OCI-LY1 (cell line): Measurements from ENCODE around the gene UBA52.

ENCODE experiments used
- H2AFZ ChIP-seq: fragments of 200-600 bp; sonication (generic), shearing (Covaris generic); 2 replicates; pipeline ENCODE4 v1.6.0; 2014; ENCODE audit warnings: antibody characterized with exemption, mild to moderate bottlenecking, low read length
- H3F3A ChIP-seq: fragments of 200-600 bp; sonication (generic), shearing (Covaris generic); 2 replicates; pipeline ENCODE4 v1.6.0; 2014; ENCODE audit warnings: mild to moderate bottlenecking, antibody characterized with exemption, low read length, moderate library complexity; ENCODE audit not compliant: insufficient read depth
- H3K27ac ChIP-seq: fragments of 200-600 bp; sonication (generic); 2 replicates; pipeline ENCODE4 v1.5.1; 2014; ENCODE audit warnings: low read length, mixed run types, mild to moderate bottlenecking, low read depth; ENCODE audit not compliant: poor library complexity, severe bottlenecking
- H3K27me3 ChIP-seq: fragments of 200-600 bp; sonication (generic); 2 replicates; pipeline ENCODE4 v1.6.0; 2014; ENCODE audit warnings: antibody characterized with exemption, mild to moderate bottlenecking, low read length, moderate library complexity; ENCODE audit not compliant: insufficient read depth
- H3K36me3 ChIP-seq: fragments of 200-600 bp; sonication (generic); 2 replicates; pipeline ENCODE4 v1.6.1; 2014; ENCODE audit warnings: mild to moderate bottlenecking, antibody characterized with exemption, low read length, moderate library complexity, mixed read lengths; ENCODE audit not compliant: insufficient read depth
- H3K4me1 ChIP-seq: fragments of 200-600 bp; sonication (generic); 2 replicates; pipeline ENCODE4 v1.5.1; 2014; ENCODE audit warnings: mild to moderate bottlenecking, low read length, moderate library complexity; ENCODE audit not compliant: insufficient read depth, severe bottlenecking
- H3K4me2 ChIP-seq: fragments of 200-600 bp; sonication (generic), shearing (Covaris generic); 2 replicates; pipeline ENCODE4 v1.6.1; 2014; ENCODE audit warnings: low read length
- H3K4me3 ChIP-seq: fragments of 200-600 bp; sonication (generic); 2 replicates; pipeline ENCODE4 v1.5.1; 2014; ENCODE audit warnings: low read length, low read depth, mild to moderate bottlenecking, mixed read lengths; ENCODE audit not compliant: poor library complexity, severe bottlenecking
- H3K79me2 ChIP-seq: fragments of 200-600 bp; shearing (Covaris generic); 2 replicates; pipeline ENCODE4 v1.6.1; 2016; ENCODE audit warnings: mixed run types, low read length, mixed read lengths; ENCODE audit not compliant: insufficient read depth
- H3K9ac ChIP-seq: fragments of 200-600 bp; sonication (generic), shearing (Covaris generic); 2 replicates; pipeline ENCODE4 v1.6.1; 2014; ENCODE audit warnings: mild to moderate bottlenecking, low read length, mixed read lengths
- H3K9me2 ChIP-seq: fragments of 200-600 bp; sonication (generic), shearing (Covaris generic); 2 replicates; pipeline ENCODE4 v1.6.1; 2014; ENCODE audit warnings: low read depth, mild to moderate bottlenecking, low read length, mixed read lengths
- H3K9me3 ChIP-seq: fragments of 200-600 bp; shearing (Covaris generic); 2 replicates; pipeline ENCODE4 v1.6.1; 2014; ENCODE audit warnings: low read length, mixed read lengths
- H4K20me1 ChIP-seq: fragments of 200-600 bp; sonication (generic), shearing (Covaris generic); 2 replicates; pipeline ENCODE4 v1.6.0; 2016; ENCODE audit warnings: mild to moderate bottlenecking, low read length; ENCODE audit not compliant: insufficient read depth
- EZH2 ChIP-seq: fragments of 200-600 bp; sonication (generic), shearing (Covaris generic); IDR thresholded peaks from 2 replicates; pipeline ENCODE4 v1.8.0; 2017; ENCODE audit warnings: borderline replicate concordance, mixed run types, mild to moderate bottlenecking, antibody characterized with exemption, low read length, moderate library complexity, mixed read lengths
- TF ChIP-seq, protein P1 (sequence below): fragments of 200-600 bp; sonication (generic), shearing (Covaris generic); IDR thresholded peaks from 2 replicates; pipeline ENCODE4 v1.5.1; 2017; ENCODE audit warnings: mild to moderate bottlenecking, antibody characterized with exemption, low read length, moderate library complexity, mixed read lengths

UBA52 gene

DNA sequence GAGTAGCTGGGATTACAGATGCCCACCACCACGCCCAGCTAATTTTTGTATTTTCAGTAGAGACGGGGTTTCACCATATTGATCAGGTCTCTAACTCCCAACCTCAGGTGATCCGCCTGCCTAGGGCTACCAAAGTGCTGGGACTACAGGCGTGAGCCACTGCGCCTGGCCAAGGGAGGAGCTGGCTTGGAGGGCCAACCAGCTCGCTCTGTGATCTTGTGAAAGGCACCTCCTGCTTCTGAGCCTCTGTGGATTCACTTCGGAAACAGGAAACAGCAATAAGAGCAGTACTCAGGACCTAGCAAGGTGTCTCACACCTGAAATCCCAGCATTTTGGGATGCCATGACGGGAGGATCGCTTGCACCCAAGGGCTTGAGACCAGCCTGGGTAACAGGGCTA, 47.8 kb upstream of the UBA52 start:
- Histone ChIP-seq H3K4me1 (peaks cover 21% of the 10 kb centered on the region), H3K27me3 (no peaks in the 10 kb centered on the region), H3K27ac (no peak overlapping the region), H3K9me3 (no peaks in the 10 kb centered on the region), H3K36me3 (peaks cover 4% of the 10 kb centered on the region; the same call in 1 of the 2 replicates), H3K9ac (no peak overlapping the region), H3K79me2 (peaks cover 14% of the 10 kb centered on the region), H2AFZ (no peak overlapping the region), H3K4me3 (no peak overlapping the region), H4K20me1 (no peaks in the 10 kb centered on the region), H3F3A (no peaks in the 10 kb centered on the region), H3K4me2 (no peak overlapping the region), H3K9me2 (no peaks in the 10 kb centered on the region)
- TF ChIP-seq EZH2, result no peak
- TF ChIP-seq, protein P1, sequence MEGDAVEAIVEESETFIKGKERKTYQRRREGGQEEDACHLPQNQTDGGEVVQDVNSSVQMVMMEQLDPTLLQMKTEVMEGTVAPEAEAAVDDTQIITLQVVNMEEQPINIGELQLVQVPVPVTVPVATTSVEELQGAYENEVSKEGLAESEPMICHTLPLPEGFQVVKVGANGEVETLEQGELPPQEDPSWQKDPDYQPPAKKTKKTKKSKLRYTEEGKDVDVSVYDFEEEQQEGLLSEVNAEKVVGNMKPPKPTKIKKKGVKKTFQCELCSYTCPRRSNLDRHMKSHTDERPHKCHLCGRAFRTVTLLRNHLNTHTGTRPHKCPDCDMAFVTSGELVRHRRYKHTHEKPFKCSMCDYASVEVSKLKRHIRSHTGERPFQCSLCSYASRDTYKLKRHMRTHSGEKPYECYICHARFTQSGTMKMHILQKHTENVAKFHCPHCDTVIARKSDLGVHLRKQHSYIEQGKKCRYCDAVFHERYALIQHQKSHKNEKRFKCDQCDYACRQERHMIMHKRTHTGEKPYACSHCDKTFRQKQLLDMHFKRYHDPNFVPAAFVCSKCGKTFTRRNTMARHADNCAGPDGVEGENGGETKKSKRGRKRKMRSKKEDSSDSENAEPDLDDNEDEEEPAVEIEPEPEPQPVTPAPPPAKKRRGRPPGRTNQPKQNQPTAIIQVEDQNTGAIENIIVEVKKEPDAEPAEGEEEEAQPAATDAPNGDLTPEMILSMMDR, result no peak

DNA sequence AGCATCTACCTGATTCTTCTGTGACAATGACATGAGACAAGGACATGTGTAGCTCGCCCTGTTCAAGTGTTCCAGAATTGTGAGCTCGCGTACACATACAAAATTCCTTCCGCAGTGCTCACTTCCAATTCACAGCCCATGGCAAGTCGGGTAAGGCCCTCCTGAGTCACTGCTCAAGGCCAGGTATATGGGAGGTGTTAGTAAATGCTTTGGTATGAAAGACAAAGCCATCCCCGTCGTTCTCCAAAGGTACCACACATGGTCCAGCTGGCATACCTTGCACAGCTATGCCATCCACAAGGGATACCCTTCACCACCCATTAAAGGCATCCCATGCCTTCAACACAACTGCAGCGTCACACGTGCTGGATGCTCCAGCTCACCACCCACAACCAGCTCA, 45.3 kb upstream of the UBA52 start:
- Histone ChIP-seq H3K4me3 (no peak overlapping the region), H3K9me2 (no peaks in the 10 kb centered on the region), H3K9me3 (no peaks in the 10 kb centered on the region), H3F3A (no peaks in the 10 kb centered on the region), H3K27ac (no peak overlapping the region), H2AFZ (no peak overlapping the region), H3K27me3 (no peaks in the 10 kb centered on the region), H3K9ac (no peak overlapping the region), H3K4me2 (no peak overlapping the region), H3K79me2 (no peaks in the 10 kb centered on the region), H3K4me1 (peaks cover 5% of the 10 kb centered on the region), H3K36me3 (no peaks in the 10 kb centered on the region), H4K20me1 (no peaks in the 10 kb centered on the region)
- no peak for TF ChIP-seq EZH2
- TF ChIP-seq, protein P1, result no peak

DNA sequence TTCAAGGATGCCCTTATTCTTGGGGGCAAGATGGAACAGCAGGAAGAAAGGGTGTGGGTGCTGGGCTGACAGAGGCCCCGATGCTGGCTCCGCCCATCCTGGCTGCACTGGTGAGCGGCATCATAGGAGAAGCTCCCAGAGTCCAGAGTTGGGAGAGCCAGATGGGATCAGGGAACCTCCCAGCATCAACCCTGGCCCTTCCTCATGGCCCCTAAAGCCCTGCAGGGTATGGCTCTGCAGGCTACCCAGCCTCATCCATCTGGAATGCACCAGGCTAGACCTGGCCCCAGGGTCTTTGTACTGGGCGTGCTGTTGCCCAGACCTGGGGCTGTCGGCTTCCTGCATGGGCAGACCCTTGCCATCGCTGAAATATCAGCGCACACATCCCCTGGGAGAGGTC, 41.9 kb upstream of the UBA52 start:
- Histone ChIP-seq H3K79me2 (no peaks in the 10 kb centered on the region), H3K9me3 (no peaks in the 10 kb centered on the region), H3K4me3 (no peak overlapping the region), H3K27ac (no peak overlapping the region), H3K27me3 (no peaks in the 10 kb centered on the region), H3K9me2 (no peaks in the 10 kb centered on the region), H3K4me2 (no peak overlapping the region), H3K4me1 (no peaks in the 10 kb centered on the region), H2AFZ (no peak overlapping the region), H4K20me1 (no peaks in the 10 kb centered on the region), H3K36me3 (peaks cover 13% of the 10 kb centered on the region; the same call in 1 of the 2 replicates), H3K9ac (no peak overlapping the region), H3F3A (no peaks in the 10 kb centered on the region)
- TF ChIP-seq, protein P1, result no peak
- TF ChIP-seq EZH2, result no peak
